GM19395 (cell line): ENCODE measurements around the gene DET1.
"Not testable (repeated sequence)": the region's sequence is repeated elsewhere in the genome, so short reads cannot be mapped to it uniquely, and the experiment has no call there.

ENCODE experiments used
- ATAC-seq: cut with Tn5 transposase; IDR thresholded peaks from one replicate; pipeline ENCODE4 v1.9.1; 2021; ENCODE audit warnings: mild to moderate bottlenecking, moderate library complexity; ENCODE audit not compliant: unreplicated experiment

The DET1 gene

DNA sequence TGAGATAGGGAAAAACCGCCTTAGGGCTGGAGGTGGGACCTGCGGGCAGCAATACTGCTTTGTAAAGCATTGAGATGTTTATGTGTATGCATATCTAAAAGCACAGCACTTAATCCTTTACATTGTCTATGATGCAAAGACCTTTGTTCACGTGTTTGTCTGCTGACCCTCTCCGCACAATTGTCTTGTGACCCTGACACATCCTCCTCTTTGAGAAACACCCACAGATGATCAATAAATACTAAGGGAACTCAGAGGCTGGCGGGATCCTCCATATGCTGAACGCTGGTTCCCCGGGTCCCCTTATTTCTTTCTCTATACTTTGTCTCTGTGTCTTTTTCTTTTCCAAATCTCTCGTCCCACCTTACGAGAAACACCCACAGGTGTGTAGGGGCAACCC is 5.4 kb downstream of the DET1 start:
- not testable (repeated sequence) for ATAC-seq

DNA sequence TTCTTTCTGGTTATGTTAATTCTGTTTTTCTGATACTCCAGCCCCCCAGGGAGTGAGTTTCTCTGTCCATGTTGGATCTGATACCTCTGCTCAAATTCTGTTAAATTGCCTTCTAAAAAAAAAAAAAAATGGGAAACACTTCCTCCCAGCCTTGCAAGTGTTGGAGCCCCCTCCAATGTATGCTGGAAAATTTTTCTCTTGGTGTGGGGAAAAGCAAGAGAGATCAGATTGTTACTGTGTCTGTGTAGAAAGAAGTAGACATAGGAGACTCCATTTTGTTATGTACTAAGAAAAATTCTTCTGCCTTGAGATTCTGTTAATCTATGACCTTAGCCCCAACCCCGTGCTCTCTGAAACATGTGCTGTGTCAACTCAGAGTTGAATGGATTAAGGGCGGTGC is 6.1 kb downstream of the DET1 start:
- ATAC-seq: not testable (repeated sequence)

DNA sequence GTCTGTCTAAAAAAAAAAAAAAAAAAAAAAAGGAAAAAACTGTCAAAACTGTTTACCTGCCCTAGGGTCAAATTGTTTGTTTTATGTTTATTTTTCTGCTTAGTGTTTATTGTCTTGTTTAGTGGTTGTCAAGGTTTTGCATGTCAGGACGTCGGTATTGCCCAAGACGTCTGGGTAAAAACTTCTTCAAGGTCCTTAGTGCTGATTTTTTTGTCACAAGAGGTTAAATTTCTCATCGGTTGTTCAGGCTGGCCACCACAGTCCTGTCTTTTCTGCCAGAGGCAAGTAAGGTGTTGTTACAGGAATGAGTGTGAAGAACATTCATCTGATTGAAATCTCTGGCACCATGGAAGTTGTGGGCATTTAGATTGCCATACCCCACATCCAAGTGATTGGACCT is 7.0 kb downstream of the DET1 start:
- no peak for ATAC-seq

DNA sequence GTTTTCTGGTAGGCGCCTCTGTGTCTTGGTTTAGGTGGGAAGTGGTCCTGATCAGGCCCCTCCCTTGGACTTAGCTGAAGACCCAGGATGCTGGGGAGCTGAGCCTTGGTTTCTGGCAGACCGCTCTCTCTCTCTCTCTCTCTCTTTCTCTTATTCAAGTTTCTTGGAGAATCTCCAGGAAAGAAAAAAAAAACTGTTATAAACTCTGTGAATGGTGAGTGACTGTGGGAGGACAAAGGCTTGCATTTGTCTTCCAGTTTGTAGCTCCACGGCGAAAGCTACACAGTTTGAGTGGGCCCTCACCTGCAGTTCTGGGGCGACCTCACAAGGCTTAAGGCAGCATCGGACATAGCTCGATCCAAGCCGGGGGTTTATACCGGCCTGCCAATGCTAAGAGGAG is 7.5 kb downstream of the DET1 start:
- no peak for ATAC-seq

DNA sequence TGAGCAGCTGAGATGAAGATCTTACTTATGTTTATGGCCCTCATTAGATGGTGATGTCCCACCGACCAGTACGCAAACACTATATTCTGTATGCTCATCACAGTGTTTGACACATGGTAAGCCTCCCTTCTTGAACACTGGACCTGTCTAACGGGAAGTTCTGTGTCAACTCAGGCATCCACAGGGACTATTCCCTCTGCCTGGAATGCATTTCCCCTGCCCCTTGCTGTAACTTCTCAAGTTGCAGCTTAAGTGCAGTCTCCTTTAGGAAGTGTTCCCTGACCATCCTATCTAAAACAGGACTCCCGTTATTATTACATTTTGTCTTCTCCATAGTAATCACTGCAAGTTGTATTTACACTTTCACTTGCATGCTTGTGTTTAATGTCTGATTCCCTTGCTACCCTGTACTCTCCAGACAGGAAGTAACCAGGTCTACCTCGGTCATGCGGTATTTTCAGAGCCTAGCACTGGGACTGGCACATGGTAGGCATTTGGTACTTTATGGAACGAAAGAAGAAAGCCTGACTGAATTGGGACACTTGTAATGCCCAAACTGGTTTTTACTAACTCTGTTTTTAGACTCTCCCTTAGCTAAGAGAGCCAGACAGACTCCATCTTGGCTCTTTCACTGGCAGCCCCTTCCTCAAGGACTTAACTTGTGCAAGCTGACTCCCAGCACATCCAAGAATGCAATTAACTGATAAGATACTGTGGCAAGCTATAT is 8.7 kb downstream of the DET1 start:
- no peak for ATAC-seq

DNA sequence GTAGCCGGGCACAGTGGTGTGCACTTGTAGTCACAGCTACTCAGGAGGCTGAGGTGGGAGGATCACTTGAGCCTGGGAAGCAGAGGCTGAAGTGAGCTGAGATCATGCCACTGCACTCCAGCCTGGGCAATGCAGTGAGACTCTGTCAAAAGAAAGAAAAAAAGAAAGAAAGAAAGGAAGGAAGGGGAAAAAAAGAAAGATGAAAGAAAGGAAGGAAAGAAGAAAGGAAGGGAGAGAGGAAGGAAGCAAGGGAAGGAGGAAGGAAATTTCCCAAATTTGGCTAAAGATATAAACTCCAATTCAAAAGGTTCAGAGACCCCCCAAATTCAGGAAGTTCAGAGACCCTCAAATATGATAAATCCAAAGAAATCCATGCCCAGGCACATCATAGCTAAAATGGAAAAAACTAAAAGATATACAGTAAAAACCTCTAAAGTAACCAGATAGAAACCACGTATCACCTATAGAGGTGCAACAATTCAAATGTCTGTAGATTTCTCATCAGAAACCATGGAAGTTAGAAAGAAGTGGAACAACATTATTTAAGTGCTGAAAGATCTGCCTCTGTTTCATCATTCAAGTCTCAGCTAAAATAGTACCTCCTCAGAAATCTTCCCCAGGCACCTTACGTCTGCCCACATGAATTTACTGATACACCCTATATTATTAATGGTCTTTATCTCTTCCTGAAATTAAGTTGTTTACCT is 10.7 kb downstream of the DET1 start:
- no peak for ATAC-seq

DNA sequence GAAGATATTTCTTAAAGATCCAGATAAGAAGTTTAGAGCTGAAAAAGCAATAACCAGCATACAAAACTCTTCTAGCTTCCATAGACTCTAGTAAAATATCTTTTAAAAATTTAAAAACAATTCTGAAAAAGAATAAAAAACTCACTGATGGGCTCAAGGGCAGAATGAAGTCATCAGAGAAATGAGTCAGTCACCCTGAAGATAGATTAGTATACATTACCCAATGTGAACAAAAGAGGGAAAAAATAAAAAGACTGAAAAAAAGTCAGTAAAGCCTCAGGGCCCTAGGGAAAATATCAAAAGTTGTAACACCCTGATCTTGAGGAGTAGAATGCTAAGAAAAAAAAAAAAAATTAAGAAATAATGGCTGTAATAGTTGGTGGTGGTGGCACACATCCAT is 11.4 kb downstream of the DET1 start:
- ATAC-seq: no peak

DNA sequence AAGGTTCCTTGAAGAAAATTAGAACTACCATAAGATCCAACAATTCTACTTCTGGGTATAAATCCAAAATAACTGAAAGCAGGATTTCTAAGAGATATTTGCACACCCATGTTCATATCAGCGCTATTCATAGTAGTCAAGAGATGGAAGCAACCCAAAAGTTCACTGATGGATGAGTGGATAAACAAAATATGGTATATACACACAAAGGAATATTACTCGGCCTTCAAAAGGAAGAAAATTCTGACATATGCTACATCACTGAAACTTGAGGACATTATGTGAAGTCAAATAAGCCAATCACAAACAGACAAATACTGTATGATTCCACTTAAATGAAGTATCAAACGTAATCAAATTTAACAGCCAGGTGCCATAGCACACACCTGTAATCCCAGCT is 13.1 kb downstream of the DET1 start:
- no peak for ATAC-seq

DNA sequence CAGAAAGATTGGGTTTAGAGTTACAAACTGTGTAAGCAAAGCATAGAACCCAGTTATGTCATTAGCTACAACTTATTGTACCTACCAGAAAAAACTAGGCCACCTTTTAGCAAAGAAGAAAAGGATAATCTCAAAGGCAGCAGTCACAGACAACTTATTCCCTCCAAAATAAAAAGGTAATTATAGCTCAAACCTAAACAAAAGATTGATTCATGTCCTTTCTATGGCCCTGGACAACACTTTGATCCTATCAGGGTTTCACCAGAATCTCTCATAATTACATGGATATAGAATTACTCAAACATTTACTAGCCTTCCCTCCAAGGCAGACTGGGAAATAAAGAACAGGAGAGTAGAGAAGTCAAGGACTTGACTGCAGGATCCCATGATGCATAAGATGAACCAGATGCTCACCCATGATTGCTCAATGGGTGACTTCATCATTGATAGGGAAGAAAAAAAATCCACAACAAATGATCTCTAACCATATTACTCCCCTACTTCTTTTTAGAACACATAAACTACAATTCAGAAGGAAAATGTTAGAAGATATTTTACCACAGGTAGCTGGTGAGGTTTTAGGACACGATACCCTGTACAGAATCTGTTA is 17.4 kb downstream of the DET1 start:
- no peak for ATAC-seq

DNA sequence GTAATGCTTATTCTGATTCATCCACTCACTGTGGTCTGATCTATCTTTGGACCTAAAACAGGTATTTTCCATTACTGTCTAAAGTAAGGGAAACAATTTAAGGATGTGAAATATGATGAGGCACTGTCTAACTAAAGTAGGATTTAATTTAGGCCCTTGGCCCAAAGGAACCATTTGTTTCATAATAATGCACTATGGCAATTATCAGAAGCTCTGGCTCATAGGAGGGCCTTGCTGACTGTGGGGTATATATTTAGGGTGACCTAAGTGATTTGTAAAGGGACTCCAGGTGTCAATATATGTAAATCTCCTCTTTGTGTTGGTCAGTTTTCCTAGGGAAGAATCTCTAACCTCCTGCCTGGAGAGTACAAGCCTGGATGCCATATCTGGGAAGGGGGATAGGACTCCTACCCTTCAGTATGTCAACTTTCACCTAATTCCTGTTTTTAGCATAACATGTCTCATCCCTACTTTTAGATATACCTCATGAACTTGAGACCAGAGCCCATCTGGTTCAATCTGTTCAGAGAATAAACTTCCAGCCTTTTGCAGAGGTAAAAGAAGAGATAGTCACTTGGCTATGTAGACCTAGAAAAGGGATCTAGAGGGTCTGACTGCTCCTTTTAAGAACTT is 20.1 kb downstream of the DET1 start:
- ATAC-seq: no peak

DNA sequence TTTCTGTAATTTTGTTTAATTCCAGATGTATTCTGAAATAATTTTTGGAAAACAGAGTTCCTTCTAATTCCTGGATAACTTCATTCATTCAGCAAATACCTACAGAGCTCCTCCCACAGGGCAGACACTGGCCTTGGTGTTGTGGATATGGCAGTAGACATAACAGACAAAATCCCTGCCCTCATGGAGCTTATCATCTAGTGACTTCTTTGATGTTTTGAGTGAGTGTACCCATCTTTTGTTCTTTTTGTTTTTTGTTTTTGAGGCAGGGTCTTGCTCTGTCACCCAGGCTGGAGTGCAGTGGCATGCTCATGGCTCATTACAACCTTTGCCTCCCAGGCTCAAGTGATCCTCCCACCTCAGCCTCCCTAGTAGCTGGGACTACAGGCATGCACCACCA is 21.1 kb downstream of the DET1 start:
- ATAC-seq: no peak

DNA sequence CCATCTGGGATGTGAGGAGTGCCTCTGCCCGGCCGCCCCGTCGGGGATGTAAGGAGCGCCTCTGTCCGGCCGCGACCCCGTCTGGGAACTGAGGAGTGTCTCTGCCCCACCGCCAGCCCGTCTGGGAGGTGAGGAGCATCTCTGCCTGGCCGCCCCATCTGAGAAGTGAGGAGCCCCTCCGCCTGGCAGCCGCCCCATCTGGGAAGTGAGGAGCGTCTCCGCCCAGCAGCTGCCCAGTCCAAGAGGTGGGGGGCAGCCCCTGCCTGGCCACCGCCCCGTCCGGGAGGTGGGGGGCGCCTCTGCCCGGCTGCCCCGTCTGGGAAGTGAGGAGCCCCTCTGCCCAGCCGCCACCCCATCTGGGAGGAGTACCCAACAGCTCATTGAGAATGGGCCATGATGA is 22.4 kb downstream of the DET1 start:
- not testable (repeated sequence) for ATAC-seq

DNA sequence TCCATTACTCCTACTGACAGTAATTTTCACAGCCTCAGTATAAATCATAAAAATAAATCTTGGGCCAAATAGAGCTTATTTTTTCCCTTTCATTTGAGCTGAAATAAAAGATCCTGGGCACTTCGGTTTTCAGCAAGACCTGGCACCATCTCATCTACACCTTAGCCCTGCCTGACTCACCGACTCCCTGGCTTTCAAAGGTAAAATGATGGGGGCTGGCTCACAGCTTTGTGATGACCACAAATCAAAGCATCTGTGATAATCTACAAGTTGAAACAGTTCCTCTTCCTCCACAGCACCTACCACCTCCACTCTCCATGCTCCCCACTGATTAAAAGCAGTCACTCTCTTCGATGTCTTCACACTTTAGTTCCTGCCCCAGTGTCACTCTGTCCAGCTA is 27.6 kb downstream of the DET1 start:
- ATAC-seq: no peak

DNA sequence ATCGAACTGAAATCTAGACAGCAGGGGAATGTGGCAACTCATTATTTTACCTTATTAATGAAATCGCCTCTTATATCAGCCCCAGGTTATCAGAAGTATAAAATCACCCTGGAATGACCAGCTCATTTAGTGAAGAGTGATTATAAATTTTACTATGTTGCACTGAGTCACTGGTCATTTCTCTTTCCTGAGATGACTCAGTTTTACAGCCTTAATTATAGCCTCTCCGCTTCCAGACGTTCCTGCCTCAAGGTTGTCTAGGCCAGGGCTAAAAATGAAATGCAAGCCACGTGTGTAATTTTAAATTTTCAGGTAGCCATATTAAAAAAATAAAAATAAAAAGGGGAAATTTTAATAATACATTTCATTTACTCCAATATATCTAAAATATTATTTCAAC is 33.3 kb downstream of the DET1 start:
- no peak for ATAC-seq

DNA sequence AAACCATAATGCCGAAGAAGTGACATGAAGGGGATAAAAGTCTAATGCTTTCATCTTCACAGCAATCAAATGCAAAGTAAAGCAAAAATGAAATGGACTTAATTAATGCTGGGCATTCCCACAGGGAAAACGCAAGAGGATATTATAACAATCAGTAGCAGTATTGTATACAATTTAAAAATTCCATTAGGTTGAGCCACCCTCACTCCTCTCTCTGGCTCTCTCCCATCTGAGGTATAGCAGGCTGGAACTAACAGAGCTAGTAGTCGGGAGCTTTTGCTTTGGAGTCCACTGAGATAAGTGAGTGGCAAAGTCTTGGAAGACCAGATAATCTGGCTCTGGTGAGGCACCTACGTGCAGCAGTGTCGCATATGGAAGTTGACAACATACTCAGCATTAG is 33.9 kb downstream of the DET1 start:
- ATAC-seq: no peak

DNA sequence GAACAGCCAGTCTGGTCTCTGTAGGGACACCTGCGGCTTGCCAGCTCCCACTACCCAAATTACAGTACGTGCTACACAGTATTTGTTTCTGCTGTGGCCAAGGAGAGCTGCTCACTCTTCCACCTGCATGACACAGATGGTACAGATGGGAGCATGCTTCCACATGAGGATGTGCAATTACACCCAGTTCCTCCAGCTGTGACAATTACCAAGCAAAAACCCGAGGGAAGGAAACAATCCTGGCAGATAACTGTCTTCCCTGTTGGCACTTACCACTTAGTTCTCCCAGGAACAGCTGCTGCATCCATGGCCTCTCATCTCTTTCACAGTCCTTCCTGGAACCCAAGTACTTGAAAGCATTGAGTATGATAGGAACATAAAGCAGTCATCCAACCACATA is 34.4 kb downstream of the DET1 start:
- ATAC-seq: no peak

DNA sequence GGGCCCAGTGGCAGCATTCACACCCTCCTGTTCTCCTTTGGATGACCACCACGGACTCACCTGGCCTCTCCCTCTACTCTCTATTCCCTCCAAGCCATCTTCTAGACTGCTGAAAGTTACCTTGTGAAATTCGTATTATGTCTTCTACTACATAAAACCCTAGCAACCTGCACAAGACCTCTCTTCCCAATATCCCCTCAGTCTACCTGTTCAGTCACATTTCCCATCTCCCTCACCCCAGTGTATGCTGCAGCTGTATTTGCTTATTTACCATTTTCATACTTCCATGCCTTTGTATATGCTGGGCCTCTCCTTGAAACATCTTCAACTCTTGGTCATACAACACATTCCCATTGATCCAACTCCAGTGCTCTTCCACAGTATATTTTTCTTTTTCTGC is 35.3 kb downstream of the DET1 start:
- ATAC-seq: no peak

DNA sequence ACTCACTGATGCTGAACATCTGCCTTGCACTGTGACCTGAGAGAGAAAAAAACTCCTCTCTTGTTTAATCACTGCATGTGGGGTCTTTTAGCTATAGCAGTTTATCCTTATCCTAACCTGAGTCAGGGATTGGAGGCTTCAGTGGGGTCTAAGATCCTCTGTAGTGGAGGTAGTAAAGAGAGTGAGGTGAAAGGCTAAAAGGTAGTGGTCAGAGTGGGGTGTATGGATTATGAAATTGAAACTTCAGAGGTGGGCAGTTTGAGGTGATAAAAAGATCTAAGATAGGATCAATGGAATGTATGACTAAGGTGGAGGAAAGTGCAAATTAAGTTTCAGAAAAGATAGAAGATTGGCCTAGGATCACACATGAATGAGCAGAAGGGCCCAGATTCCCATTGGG is 36.5 kb downstream of the DET1 start:
- no peak for ATAC-seq

DNA sequence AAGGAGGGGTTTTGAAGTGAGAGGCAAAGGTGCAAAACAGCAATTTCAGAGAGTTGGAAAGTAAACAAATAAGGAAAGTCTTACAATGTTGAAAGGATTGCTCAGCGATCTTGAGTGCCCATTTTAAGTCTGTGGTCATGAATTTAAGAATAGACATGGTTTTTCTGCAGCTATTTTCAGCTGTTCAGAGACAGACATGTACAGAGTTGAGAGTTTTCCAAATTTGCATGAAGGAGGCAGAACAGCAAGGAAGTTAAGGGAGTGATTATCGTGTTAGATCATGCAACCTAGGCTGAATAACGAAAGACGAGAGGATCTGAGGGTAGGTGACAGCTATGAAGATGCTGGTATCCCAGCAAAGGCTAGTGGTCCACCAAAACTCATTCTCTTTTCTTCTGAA is 37.2 kb downstream of the DET1 start:
- no peak for ATAC-seq

DNA sequence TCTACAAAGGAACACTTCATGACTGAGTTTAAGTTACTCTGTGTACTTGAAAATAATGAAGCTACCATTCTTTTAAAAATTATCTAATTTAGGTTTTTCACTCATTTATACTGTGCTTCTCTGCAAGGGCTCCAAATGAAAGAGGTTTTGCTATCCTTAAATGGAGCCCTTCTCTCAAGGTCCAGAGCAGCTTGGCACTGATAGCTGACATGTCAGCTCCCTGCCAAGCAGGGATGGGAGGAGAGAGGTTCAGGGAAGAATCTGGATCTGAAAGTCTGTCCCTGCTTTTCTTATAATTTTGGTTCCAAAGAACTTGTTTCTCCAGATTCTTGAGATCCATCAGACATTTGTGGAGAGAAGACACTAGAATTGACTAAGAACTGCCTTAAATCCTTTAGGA is 39.9 kb downstream of the DET1 start:
- no peak for ATAC-seq

DNA sequence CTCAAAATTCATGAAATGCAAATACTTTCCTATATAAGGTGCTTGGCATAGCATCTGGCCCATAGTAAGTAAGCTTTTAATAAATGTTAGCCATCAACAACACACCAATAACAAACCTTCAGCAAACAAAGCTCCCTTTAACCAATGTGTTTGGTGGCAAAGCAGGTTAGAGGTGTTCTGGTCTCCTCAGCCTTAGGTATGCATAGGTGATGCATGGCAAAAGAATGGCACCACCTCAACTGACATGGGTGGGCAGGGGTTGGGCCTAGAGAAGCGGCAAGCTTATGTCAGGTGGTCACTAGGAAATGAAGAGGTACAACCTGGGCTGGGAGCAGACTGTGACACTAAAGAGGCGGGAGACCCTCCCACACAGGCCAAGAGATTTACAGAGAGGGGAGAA is 40.8 kb downstream of the DET1 start:
- ATAC-seq: no peak

DNA sequence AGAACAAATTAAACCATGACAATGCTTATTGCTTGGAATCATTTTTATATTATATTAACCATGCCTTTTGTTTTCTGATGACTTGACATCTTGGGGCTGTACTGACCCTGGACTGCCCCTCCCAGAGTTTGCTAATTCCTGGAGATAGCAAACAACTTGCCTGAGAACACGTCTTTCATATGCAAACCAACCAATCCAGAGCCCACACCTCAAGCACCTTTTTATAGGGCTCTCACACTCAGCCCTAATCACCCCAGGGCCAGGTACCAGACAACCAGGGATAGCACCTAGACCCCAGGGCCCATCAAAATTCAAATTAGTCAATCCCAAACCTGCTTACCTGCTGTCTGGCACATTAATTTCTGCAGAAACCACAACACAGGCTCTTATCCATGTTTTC is 42.0 kb downstream of the DET1 start:
- no peak for ATAC-seq
